HG02852 (cell line): ENCODE measurements around the gene IPO11.

Experiments used
- ATAC-seq: cut with Tn5 transposase; IDR thresholded peaks from one replicate; pipeline ENCODE4 v1.9.1; 2021; ENCODE audit warnings: mild to moderate bottlenecking, moderate library complexity; ENCODE audit not compliant: unreplicated experiment

Gene IPO11

GRCh38 chr5:62432621-62433064 lies 20.1 kb downstream of the IPO11 start:
- ATAC-seq: no peak

- no peak for ATAC-seq
Measured at GRCh38 chr5:62448528-62448927, 36.0 kb downstream of the IPO11 start.

GRCh38 chr5:62450259-62450658 lies 37.7 kb downstream of the IPO11 start:
- ATAC-seq: no peak

- ATAC-seq: no peak
Measured at GRCh38 chr5:62457071-62457470, 44.5 kb downstream of the IPO11 start.

GRCh38 chr5:62460578-62460983 lies 48.0 kb downstream of the IPO11 start:
- ATAC-seq: peak; percentile 85

GRCh38 chr5:62461561-62461960 lies 49.0 kb downstream of the IPO11 start:
- ATAC-seq: no peak

GRCh38 chr5:62465985-62466925 lies 53.7 kb downstream of the IPO11 start:
- no peak for ATAC-seq

- ATAC-seq: no peak
Measured at GRCh38 chr5:62473209-62473608, 60.6 kb downstream of the IPO11 start.

GRCh38 chr5:62475072-62475471 lies 62.5 kb downstream of the IPO11 start:
- ATAC-seq: no peak

GRCh38 chr5:62477801-62478200 lies 65.2 kb downstream of the IPO11 start:
- ATAC-seq: no peak

- no peak for ATAC-seq
Measured at GRCh38 chr5:62483556-62483955, 71.0 kb downstream of the IPO11 start.

GRCh38 chr5:62486672-62487071 lies 74.1 kb downstream of the IPO11 start:
- no peak for ATAC-seq

- ATAC-seq: no peak
Measured at GRCh38 chr5:62488531-62488930, 76.0 kb downstream of the IPO11 start.

GRCh38 chr5:62489471-62489870 lies 76.9 kb downstream of the IPO11 start:
- ATAC-seq: no peak

- no peak for ATAC-seq
Measured at GRCh38 chr5:62494772-62495171, 82.2 kb downstream of the IPO11 start.

- no peak for ATAC-seq
Measured at GRCh38 chr5:62496876-62497275, 84.3 kb downstream of the IPO11 start.

- ATAC-seq: no peak
Measured at GRCh38 chr5:62498961-62499360, 86.4 kb downstream of the IPO11 start.

- ATAC-seq: no peak
Measured at GRCh38 chr5:62499756-62500155, 87.2 kb downstream of the IPO11 start.

- no peak for ATAC-seq
Measured at GRCh38 chr5:62502456-62503101, 90.0 kb downstream of the IPO11 start.

GRCh38 chr5:62504129-62504528 lies 91.6 kb downstream of the IPO11 start:
- no peak for ATAC-seq

- no peak for ATAC-seq
Measured at GRCh38 chr5:62506659-62507460, 94.3 kb downstream of the IPO11 start.
